RWPE1 (cell line): Measurements from ENCODE around the gene EVC.

Source experiments
- CTCF ChIA-PET: fragments of 350-600 bp; sonication (Branson Sonifier 250); formaldehyde crosslinking; extraction: SDS; loops from one replicate; lab custom pipeline; 2021; lab: Yijun Ruan, JAX
- POLR2A ChIA-PET: fragments of 400-600 bp; formaldehyde crosslinking; extraction: SDS; loops from one replicate; lab custom pipeline; 2020; ENCODE audit warnings: antibody characterized with exemption; ENCODE audit not compliant: low non-redundant PET; lab: Yijun Ruan, JAX
- DNase-seq: peaks from one replicate; pipeline ENCODE4 v3.0.0; 2012; ENCODE audit warnings: low spot score
- H3K27ac ChIP-seq: fragments of 450-650 bp; 2 replicates; pipeline ENCODE4 v1.5.1; 2017
- TF ChIP-seq, protein P1 (sequence below): fragments of 450-650 bp; conservative IDR thresholded peaks from 2 replicates; pipeline ENCODE4 v1.5.1; 2017; ENCODE audit warnings: low read depth, mild to moderate bottlenecking

EVC gene

DNA sequence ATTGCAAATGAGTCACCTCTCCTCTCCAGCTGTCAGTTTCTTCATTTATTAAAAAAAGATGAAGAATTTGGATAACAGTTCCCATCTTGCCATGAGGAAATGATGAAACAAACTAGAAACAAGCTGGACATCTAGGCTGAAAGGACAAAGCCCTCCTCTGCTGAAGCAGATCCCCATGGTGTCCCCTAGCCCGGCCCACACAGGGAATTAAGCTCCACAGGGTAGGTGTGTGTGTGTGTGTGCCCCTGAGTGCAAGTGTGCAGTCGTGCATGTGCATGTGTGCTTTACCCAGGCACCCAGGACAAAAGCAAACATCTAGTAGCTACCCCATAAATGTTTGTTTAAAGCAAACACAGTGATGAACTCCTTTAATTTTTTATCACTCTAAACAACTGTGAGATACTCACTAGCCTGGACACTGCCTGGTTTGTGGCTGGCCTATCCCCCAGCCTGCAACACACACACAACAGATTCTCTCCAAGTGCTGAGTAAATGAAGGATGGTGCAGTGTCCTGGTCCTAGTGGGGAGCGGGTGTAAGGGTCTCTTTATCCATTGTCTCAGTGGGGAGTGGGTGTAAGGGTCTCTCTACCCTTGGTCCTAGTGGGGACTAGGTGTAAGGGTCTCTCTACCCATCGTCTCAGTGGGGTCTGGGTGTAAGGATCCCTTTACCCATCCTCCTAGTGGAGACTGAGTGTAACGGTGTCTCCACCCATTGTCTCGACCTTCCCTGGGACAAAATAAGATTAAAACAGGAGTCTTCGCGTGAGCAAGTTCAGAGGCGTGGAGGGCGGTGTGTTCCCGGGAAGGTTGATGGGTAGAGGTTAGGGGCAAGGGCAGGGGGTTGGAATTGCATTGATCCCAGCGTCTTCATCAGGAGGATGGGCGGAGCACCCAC, 688 bp upstream of the EVC start:
- H3K27ac ChIP-seq: peak overlapping the region; percentile 87
- ChIA-PET POLR2A (no interaction called here), CTCF (interaction anchor here (0.6 kb wide), 1 partner anchor 10 kb away, joined by 5 read pairs; no protein-coding TSS in a partner anchor)
- DNase-seq: peak; percentile 13
- TF ChIP-seq, protein P1, sequence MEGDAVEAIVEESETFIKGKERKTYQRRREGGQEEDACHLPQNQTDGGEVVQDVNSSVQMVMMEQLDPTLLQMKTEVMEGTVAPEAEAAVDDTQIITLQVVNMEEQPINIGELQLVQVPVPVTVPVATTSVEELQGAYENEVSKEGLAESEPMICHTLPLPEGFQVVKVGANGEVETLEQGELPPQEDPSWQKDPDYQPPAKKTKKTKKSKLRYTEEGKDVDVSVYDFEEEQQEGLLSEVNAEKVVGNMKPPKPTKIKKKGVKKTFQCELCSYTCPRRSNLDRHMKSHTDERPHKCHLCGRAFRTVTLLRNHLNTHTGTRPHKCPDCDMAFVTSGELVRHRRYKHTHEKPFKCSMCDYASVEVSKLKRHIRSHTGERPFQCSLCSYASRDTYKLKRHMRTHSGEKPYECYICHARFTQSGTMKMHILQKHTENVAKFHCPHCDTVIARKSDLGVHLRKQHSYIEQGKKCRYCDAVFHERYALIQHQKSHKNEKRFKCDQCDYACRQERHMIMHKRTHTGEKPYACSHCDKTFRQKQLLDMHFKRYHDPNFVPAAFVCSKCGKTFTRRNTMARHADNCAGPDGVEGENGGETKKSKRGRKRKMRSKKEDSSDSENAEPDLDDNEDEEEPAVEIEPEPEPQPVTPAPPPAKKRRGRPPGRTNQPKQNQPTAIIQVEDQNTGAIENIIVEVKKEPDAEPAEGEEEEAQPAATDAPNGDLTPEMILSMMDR: peak; percentile 11; the same call in 1 of the 2 replicates

DNA sequence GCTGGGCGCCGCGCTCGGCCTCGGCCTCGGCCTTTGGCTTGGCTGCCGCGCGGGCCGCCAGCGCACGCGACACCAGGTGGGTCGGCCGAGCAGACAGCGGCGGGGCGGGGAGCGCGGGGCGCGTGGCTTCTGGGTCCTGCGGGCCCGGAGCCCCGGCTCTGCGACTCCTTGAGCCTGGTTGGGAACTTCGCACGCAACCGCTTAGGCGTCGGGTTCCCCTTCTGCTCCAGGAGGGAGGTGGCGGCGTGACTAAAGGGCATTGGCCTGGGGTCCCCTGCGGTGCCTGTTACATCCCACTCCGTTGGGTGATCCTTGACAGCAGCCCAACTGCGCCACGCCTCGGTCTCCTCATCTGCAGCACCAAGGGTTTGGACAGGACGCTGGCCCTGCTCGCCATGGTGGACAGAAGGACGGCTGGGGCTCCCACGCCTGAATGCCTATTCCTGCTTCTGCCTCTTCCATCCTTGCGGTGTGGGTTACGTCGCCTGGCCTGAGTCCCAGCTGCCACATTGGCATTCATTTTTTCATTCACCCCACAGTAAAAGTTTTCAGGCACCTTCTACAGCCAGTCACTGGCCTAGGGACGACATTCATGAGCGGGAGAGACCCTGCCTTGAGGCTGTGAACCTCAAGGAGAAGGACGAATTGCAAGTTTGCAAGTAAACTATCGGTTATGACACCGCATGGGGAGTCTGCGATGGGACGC, 631 bp downstream of the EVC start:
- H3K27ac ChIP-seq: peak overlapping the region; percentile 87
- POLR2A ChIA-PET: no interaction called here
- TF ChIP-seq, protein P1: no peak
- no peak for DNase-seq
- CTCF ChIA-PET: no interaction called here

DNA sequence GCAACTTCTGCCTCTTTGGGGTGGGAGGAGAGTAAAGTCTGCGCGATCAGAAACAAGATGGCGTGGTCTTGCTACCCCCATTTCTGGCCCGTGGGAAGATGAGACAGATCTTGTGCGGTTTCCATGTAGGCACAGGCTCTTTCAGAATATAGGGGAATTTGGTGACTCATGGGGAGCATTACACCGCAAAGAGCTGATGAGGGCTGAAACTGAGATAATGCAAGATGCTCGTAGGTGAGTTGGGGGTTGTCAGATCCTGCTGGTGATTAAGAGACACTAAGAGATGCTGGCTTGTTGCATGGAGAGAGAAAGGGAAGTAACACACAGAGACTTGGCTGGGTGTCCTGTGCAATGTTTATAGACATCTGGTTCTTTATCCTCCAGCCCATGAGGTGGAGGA, 1.5 kb downstream of the EVC start:
- CTCF ChIA-PET: interaction anchor here (0.7 kb wide), 1 partner anchor 99 kb away, joined by 3 read pairs; no protein-coding TSS in a partner anchor
- peak overlapping the region; percentile 87 for H3K27ac ChIP-seq
- TF ChIP-seq, protein P1: no peak
- POLR2A ChIA-PET: no interaction called here
- peak; percentile 55 for DNase-seq

DNA sequence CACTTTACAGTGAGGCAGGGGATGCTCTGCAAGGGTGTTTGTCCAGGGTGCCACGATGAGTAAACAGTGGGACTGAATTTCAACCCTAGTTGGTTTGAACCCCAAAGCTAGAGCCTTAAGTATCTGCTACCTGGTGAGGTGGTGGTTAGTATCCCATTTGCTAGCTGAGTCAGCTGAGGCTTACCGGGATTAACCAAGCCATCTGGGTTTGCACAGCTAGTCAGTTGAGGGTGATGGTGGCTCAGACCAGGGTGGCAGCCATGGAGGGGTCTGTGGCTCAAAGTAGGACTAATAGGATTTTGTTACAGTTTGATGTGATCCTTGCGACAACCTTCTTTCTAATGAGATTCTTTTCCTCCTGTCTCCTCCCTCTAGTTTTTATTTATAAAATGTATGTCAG, 1.9 kb downstream of the EVC start:
- ChIA-PET POLR2A (no interaction called here), CTCF (interaction anchor here (0.7 kb wide), 1 partner anchor 99 kb away, joined by 3 read pairs; no protein-coding TSS in a partner anchor)
- H3K27ac ChIP-seq: peak overlapping the region; percentile 87
- TF ChIP-seq, protein P1: no peak
- no peak for DNase-seq

DNA sequence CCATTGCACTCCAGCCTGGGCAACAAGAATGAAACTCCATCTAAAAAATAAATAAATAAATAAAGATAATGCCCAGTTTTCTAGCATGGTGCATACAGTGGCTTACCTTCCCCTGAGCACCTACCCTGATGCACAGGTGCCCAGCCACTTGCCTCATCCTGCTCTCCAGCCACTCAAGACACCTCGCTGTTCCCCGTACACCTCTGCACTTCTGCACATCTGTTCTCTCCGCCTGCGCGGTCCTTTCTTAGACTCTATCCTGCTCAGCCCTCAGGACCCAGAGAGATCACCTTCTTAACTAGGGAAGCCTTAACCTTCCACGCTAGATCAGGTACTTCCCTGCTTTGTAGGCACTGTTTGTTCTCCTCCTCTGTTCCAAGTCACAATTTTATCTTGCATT, 2.9 kb downstream of the EVC start:
- CTCF ChIA-PET: no interaction called here
- no peak overlapping the region for H3K27ac ChIP-seq
- DNase-seq: no peak
- TF ChIP-seq, protein P1: no peak
- POLR2A ChIA-PET: no interaction called here

DNA sequence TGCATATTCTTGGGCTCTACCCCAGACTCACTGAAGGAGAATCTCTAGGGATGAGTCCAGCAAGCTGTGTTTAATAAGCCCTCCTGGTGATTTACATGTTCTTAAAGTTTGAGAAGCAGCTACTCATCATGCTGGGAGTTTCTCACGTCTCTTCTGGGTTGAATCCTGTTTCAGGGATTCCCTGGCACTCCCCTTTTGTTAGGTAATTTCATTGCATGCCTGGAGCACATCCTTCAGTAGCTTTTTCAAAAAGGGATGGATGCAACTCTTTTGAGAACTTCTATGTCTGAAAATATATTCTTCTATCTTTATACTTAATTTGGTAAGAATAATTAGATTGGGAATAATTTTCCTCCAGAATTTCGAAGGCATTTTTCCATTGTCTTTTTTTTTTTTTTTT, 4.4 kb downstream of the EVC start:
- ChIA-PET CTCF (no interaction called here), POLR2A (no interaction called here)
- no peak overlapping the region for H3K27ac ChIP-seq
- no peak for DNase-seq
- TF ChIP-seq, protein P1: no peak
